NCI-H2107 treated with DMSO at 0.1 percent for 48 hours (cell line): Measurements from ENCODE around the gene NAV2.

Experiments
- DNase-seq: peaks from one replicate; lab custom pipeline; 2025; ENCODE audit not compliant: unreplicated experiment; lab: John Stamatoyannopoulos, UW

NAV2 gene

GRCh38 chr11:20097319-20098221 is 384.9 kb downstream of the NAV2 start:
- peak; percentile 58 for DNase-seq

- no peak for DNase-seq
Measured at GRCh38 chr11:20099527-20099926, 386.9 kb downstream of the NAV2 start.

GRCh38 chr11:20102397-20102796 is 389.8 kb downstream of the NAV2 start:
- DNase-seq, result no peak

GRCh38 chr11:20103281-20103680 is 390.6 kb downstream of the NAV2 start:
- DNase-seq, result no peak

GRCh38 chr11:20105427-20105826 is 392.8 kb downstream of the NAV2 start:
- no peak for DNase-seq

GRCh38 chr11:20109731-20110445 is 397.3 kb downstream of the NAV2 start:
- no peak for DNase-seq

- peak; percentile 58 for DNase-seq
Measured at GRCh38 chr11:20110908-20111669, 398.5 kb downstream of the NAV2 start.

- no peak for DNase-seq
Measured at GRCh38 chr11:20111871-20112270, 399.2 kb downstream of the NAV2 start.

GRCh38 chr11:20112291-20113148 is 399.9 kb downstream of the NAV2 start:
- DNase-seq, result peak; percentile 28

GRCh38 chr11:20113149-20113438 is 400.5 kb downstream of the NAV2 start:
- DNase-seq, result no peak

- DNase-seq, result no peak
Measured at GRCh38 chr11:20114588-20114987, 402.0 kb downstream of the NAV2 start.

- DNase-seq, result no peak
Measured at GRCh38 chr11:20116825-20117224, 404.2 kb downstream of the NAV2 start.

GRCh38 chr11:20117291-20117690 is 404.7 kb downstream of the NAV2 start:
- no peak for DNase-seq

- no peak for DNase-seq
Measured at GRCh38 chr11:20118209-20118608, 405.6 kb downstream of the NAV2 start.

- no peak for DNase-seq
Measured at GRCh38 chr11:20119315-20119714, 406.7 kb downstream of the NAV2 start.

GRCh38 chr11:20120134-20120925 is 407.7 kb downstream of the NAV2 start:
- no peak for DNase-seq

GRCh38 chr11:20122131-20122530 is 409.5 kb downstream of the NAV2 start:
- DNase-seq, result no peak

- no peak for DNase-seq
Measured at GRCh38 chr11:20125927-20126326, 413.3 kb downstream of the NAV2 start.

GRCh38 chr11:20126724-20127123 is 414.1 kb downstream of the NAV2 start:
- DNase-seq, result no peak
